A673 (cell line): ENCODE results near the gene SCN9A.

Source experiments
- EZH2 ChIP-seq: fragments of 200-600 bp; sonication (generic); IDR thresholded peaks from 2 replicates; pipeline ENCODE4 v1.6.1; 2017; ENCODE audit warnings: borderline replicate concordance, low read depth, mild to moderate bottlenecking, mixed read lengths, antibody characterized with exemption, low read length; ENCODE audit not compliant: poor library complexity, severe bottlenecking
- TF ChIP-seq, protein P1 (sequence below): fragments of 300-800, 200-600 bp; sonication (generic); conservative IDR thresholded peaks from 2 replicates; pipeline ENCODE4 v1.5.1; 2017; ENCODE audit warnings: low read depth, mild to moderate bottlenecking, antibody characterized with exemption, low read length, moderate library complexity, mixed read lengths

- TF ChIP-seq, protein P1, sequence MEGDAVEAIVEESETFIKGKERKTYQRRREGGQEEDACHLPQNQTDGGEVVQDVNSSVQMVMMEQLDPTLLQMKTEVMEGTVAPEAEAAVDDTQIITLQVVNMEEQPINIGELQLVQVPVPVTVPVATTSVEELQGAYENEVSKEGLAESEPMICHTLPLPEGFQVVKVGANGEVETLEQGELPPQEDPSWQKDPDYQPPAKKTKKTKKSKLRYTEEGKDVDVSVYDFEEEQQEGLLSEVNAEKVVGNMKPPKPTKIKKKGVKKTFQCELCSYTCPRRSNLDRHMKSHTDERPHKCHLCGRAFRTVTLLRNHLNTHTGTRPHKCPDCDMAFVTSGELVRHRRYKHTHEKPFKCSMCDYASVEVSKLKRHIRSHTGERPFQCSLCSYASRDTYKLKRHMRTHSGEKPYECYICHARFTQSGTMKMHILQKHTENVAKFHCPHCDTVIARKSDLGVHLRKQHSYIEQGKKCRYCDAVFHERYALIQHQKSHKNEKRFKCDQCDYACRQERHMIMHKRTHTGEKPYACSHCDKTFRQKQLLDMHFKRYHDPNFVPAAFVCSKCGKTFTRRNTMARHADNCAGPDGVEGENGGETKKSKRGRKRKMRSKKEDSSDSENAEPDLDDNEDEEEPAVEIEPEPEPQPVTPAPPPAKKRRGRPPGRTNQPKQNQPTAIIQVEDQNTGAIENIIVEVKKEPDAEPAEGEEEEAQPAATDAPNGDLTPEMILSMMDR, result no peak
- TF ChIP-seq EZH2, result no peak
These were observed 46.3 kb downstream of the SCN9A start for GRCh38 chr2:166329465-166329864.
